Trophoblast cell (in vitro differentiated cells and primary cell): ENCODE measurements around the gene LSR.

Experiments used
- DNase-seq, 2 donors: peaks; one replicate each; pipeline ENCODE4 v3.0.0-alpha.2; 2016
- H2AFZ ChIP-seq: 2 replicates; pipeline ENCODE4 v1.6.1; 2013; ENCODE audit warnings: low read length, moderate library complexity, mild to moderate bottlenecking; ENCODE audit not compliant: insufficient read depth, poor library complexity
- H2AK5ac ChIP-seq: 2 replicates; pipeline ENCODE4 v1.6.1; 2013; ENCODE audit warnings: mild to moderate bottlenecking, low read length
- H2BK120ac ChIP-seq: 2 replicates; pipeline ENCODE4 v1.6.1; 2013; ENCODE audit warnings: low read length, mild to moderate bottlenecking, moderate library complexity; ENCODE audit not compliant: insufficient read depth, poor library complexity
- H2BK12ac ChIP-seq: 2 replicates; pipeline ENCODE4 v1.6.1; 2013; ENCODE audit warnings: mild to moderate bottlenecking, low read length, moderate library complexity
- H2BK5ac ChIP-seq: 2 replicates; pipeline ENCODE4 v1.6.1; 2013; ENCODE audit warnings: low read length, low read depth, moderate library complexity, mild to moderate bottlenecking; ENCODE audit not compliant: poor library complexity
- H3K14ac ChIP-seq: 2 replicates; pipeline ENCODE4 v1.6.1; 2013; ENCODE audit warnings: mild to moderate bottlenecking, low read length
- H3K18ac ChIP-seq: 2 replicates; pipeline ENCODE4 v1.6.1; 2013; ENCODE audit warnings: mild to moderate bottlenecking, low read length
- H3K23ac ChIP-seq: 2 replicates; pipeline ENCODE4 v1.6.1; 2013; ENCODE audit warnings: low read length
- H3K27ac ChIP-seq: 2 replicates; pipeline ENCODE4 v1.5.1; 2013; ENCODE audit warnings: low read depth, mild to moderate bottlenecking, inconsistent platforms, low read length, moderate library complexity
- H3K27me3 ChIP-seq: 2 replicates; pipeline ENCODE4 v1.6.1; 2013; ENCODE audit warnings: inconsistent platforms, mild to moderate bottlenecking, low read length, moderate library complexity; ENCODE audit not compliant: insufficient read depth
- H3K36me3 ChIP-seq, 2 experiments: 1 replicate in 1 of 2; 2 replicates in 1 of 2; pipeline ENCODE4 v1.6.1; 2013; ENCODE audit warnings: low read length in 2 of 2, mild to moderate bottlenecking in 2 of 2, moderate library complexity in 1 of 2; ENCODE audit not compliant: insufficient read depth in 2 of 2, control insufficient read depth in 1 of 2
- H3K4ac ChIP-seq: 2 replicates; pipeline ENCODE4 v1.6.1; 2013; ENCODE audit warnings: low read depth, mild to moderate bottlenecking, low read length, moderate library complexity
- H3K4me1 ChIP-seq, 2 experiments: 1 replicate in 1 of 2; 2 replicates in 1 of 2; pipeline ENCODE4 v1.6.1; 2013; ENCODE audit warnings: low read length in 2 of 2, mild to moderate bottlenecking in 2 of 2, moderate library complexity in 1 of 2; ENCODE audit not compliant: insufficient read depth in 2 of 2, control insufficient read depth in 1 of 2
- H3K4me2 ChIP-seq: 2 replicates; pipeline ENCODE4 v1.6.1; 2013; ENCODE audit warnings: inconsistent platforms, mild to moderate bottlenecking, low read length, moderate library complexity
- H3K4me3 ChIP-seq: 2 replicates; pipeline ENCODE4 v1.5.1; 2013; ENCODE audit warnings: mild to moderate bottlenecking, low read depth, low read length, inconsistent platforms
- H3K79me1 ChIP-seq: one replicate; pipeline ENCODE4 v1.6.1; 2013; ENCODE audit warnings: low read length
- H3K79me2 ChIP-seq: 2 replicates; pipeline ENCODE4 v1.6.1; 2013; ENCODE audit warnings: low read length, mild to moderate bottlenecking; ENCODE audit not compliant: control insufficient read depth, insufficient read depth, poor library complexity
- H3K9ac ChIP-seq: 2 replicates; pipeline ENCODE4 v1.6.1; 2013; ENCODE audit warnings: mild to moderate bottlenecking, low read length
- H3K9me3 ChIP-seq: 2 replicates; pipeline ENCODE4 v1.6.1; 2013; ENCODE audit warnings: low read depth, mild to moderate bottlenecking, control low read depth, inconsistent platforms, low read length; ENCODE audit not compliant: insufficient read depth
- H4K12ac ChIP-seq: 2 replicates; pipeline ENCODE4 v1.6.1; 2013; ENCODE audit warnings: low read depth, mild to moderate bottlenecking, low read length, moderate library complexity
- H4K8ac ChIP-seq: 2 replicates; pipeline ENCODE4 v1.6.1; 2013; ENCODE audit warnings: low read depth, mild to moderate bottlenecking, low read length, moderate library complexity
- H4K91ac ChIP-seq: one replicate; pipeline ENCODE4 v1.6.1; 2013; ENCODE audit warnings: low read depth, mild to moderate bottlenecking, low read length, moderate library complexity
- WGBS: extraction: QIAGEN DNeasy Blood & Tissue Kit; methylation state at CpG from one replicate; pipeline ENCODE4 v1.1.7; 2013; ENCODE audit warnings: missing lambda C conversion rate; ENCODE audit not compliant: insufficient read length, insufficient coverage; ENCODE audit errors: extremely low coverage; 5-methylcytosine and 5-hydroxymethylcytosine counted together

LSR gene

DNA sequence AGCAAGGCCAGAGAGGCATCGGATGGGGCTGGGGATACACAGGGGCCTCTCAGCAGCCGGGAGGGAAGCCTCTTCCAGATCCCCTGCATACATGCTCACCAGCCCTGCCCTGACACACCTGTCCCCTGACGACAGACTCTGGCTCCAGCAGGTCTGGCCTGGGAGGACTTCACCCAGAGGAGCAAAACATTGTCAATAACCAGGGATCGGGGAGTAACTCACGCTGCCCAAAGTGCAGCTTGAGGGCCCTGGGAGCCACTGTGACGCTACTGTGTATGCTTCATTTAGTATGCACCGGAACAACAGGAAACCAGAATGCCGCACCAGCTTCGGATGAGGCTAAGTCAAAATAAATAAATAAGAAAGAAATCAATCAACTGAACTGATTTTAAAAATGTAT is 67.8 kb downstream of the LSR start:
- H3K18ac ChIP-seq: no peak overlapping the region
- H3K27me3 ChIP-seq: no peaks in the 10 kb centered on the region
- H2AK5ac ChIP-seq: no peak overlapping the region
- H3K4ac ChIP-seq: no peak overlapping the region
- no peak overlapping the region for H3K4me2 ChIP-seq
- no peak overlapping the region for H4K12ac ChIP-seq
- no peak for DNase-seq
- no peak overlapping the region for H2BK120ac ChIP-seq
- WGBS: no CpG with 5 or more reads among the region's 9 CpGs
- H3K14ac ChIP-seq: no peak overlapping the region
- H3K23ac ChIP-seq: no peak overlapping the region
- H4K8ac ChIP-seq: no peak overlapping the region
- H3K79me2 ChIP-seq: no peaks in the 10 kb centered on the region
- H3K27ac ChIP-seq: no peak overlapping the region
- no peak overlapping the region for H3K4me3 ChIP-seq
- H2BK12ac ChIP-seq: no peak overlapping the region
- peaks cover 0 to 5% of the 10 kb centered on the region in 2 experiments for H3K4me1 ChIP-seq
- H4K91ac ChIP-seq: no peak overlapping the region
- H3K79me1 ChIP-seq: no peaks in the 10 kb centered on the region
- H3K9ac ChIP-seq: no peak overlapping the region
- no peaks in the 10 kb centered on the region for H3K36me3 ChIP-seq
- no peak overlapping the region for H2BK5ac ChIP-seq
- no peak overlapping the region for H2AFZ ChIP-seq
- H3K9me3 ChIP-seq: no peaks in the 10 kb centered on the region
